ENCODE data around the gene LY86.
"Not testable (repeated sequence)": the region's sequence is repeated elsewhere in the genome, so short reads cannot be mapped to it uniquely, and the experiment has no call there.

LY86 gene

DNA sequence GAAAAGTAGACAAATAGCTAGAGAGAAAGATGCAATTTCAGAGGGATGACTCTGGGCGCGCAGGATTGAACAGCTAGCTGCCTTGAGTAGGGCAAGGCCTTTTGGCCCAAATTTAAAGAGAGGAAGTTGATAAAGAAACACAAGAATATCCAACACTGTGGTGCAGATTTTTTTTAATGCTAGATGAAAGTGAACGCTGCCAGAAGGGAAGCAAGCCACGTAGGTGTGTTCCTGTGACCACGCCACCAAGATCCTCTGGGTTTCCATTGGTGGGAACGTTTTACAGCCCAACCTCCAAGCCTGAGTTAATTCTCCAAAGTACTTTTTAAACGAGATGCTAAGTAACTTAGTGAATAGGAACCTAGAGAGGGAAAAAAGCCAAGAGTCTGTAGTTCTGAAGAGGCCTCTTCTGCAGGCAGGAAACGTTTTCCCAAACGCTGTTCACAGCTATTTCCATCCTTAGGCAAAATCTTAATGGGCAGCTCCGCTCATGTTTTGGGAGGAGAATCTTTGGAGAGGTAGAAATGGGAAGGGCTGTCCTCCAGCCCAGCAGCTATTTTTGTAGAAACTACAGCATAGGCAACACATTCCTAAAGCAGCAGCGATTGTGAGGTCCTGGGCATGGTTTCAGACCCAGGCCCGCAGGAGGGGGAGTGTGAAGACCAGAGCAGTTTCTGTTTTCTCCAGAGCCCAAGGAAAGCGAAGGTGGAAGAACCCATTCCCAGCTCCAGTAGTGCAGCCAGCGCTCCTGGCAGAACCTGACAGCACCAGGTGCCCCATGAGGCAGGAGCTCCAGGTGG is 8.2 kb downstream of the LY86 start:
- no peak for DNase-seq (ENCODE audit: low read depth in 3 of 3)

DNA sequence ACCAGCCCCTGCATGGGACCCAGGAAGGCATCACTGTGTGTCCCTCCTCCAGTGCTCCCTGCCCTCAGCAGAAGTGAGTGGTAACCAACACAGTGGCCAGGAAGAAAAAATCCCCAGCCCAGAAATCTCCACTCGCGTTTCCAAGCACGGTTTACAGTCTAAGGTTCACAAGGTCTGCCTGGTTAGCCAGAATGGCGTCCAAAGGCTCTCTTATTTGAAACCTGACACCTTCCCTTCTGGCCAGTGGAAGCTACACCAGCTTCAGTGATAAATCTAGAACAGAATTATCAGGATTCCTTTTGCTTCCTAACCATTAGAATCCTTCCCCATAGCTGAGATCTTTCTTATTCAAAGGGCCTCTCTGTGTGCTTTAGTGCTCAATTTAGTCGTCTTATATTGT is 9.2 kb downstream of the LY86 start:
- no peak for DNase-seq (ENCODE audit: low read depth in 3 of 3)

DNA sequence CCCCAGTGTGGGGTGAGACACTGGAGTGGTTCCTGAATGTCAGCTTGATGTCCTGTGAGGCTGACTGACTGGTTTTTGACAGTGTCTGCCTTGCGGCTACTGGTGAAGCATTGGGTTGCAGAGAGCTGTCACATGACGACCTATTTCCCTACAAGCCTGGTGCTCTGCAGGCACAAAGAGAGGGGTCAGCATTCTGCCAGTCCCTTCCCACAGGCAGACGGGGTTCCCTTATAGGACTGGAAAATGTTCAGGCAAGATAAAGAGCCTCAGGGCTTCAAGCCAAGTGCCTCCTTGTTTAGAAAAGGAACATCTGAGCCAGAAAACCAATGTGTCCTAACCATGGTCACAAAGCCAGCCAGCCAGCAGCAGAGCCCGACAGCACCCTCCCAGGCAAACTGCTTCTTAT is 11.0 kb downstream of the LY86 start:
- no peak for DNase-seq (ENCODE audit: low read depth in 3 of 3)

DNA sequence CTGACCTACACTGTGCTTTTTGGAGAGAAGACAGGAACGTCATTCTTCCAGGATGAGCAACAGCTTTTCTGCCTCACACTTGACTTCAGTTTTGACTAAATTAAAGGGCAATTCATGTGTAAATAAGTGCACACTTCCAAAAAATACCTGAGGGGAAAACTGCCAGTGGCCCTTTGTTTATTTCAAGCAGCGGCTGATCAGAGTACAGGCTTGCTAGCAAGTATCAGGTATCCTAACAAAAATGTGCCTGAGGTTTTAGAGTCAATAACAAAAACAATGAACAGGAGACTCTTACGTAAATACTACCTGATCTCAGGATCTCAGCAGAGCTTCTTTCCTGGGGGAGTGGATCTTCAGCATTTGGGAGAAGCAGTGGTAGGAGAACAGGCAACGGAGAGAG is 12.4 kb downstream of the LY86 start:
- no peak for DNase-seq (ENCODE audit: low read depth in 3 of 3)

DNA sequence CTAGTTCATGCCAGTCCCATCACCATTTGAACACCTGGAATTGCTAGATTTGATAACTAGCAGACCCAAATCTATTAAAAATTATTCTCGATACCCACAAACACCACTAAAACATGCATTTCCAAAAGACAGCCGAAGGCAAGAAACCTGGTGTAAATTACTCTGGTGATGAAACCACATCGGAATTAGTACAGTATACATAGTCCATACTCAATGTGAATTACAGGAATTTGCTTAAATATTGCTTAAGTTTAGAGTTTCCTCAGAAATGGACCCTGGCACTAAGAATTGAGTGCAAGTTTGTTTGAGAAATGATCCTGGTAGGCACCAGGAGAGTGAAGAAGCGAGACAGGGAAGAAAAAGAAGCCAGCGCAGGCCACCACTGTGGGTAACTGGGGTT is 13.7 kb downstream of the LY86 start:
- no peak for DNase-seq (ENCODE audit: low read depth in 3 of 3)

DNA sequence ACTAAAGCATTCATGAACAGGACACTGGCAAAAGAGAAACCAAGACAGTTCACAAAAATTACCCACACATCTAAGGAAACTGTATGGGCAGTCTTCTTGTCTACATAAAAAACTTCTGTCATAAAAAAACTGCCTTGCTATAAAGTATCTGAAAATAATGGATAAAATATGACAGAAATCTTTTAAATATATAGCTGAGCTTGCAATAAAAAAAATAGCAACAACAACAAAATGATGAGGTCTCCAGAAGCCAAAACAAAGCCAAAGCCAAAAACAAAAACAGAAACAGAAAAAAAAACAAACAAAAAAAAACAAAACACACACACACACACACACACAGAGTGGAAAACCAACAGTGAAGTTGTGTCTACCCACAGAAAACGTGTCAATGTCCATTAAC is 14.8 kb downstream of the LY86 start:
- no peak for DNase-seq (ENCODE audit: low read depth in 3 of 3)

DNA sequence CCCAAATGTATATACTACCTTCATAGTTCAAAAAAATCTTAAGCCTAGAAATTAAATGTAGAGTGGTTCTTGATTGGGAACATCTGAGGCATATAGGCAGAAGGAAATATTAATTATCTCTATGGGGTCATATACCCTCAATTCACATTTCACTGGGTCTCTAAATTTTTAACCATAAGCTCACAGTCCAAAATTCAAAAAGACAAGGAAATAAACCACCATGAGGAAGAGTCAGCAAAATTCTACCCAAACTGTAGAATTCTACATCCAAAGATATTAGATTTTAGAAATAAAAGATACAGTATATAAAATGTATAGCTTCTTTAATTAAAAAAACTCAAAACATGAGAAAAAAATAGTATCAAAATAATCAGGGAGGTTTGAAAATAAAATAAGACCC is 15.5 kb downstream of the LY86 start:
- no peak for DNase-seq (ENCODE audit: low read depth in 3 of 3)

DNA sequence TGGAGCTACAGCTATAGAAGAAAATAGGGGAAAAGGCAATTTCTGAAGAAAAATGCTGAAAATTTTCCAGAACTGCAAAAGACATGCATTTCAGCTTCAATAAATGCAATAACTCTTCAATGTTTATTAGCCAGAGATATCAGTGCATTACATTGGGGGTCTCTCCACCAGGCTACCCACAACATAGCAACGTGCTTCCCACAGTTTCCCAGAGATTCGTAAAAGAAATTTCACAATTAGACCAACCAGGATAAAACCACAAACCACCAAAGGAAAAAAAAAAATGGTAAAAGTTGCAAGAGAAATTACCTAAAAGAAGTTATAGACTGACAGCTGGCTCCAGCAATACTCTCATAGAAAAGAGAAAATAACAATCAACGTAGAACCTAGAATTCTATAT is 16.0 kb downstream of the LY86 start:
- no peak for DNase-seq (ENCODE audit: low read depth in 3 of 3)

DNA sequence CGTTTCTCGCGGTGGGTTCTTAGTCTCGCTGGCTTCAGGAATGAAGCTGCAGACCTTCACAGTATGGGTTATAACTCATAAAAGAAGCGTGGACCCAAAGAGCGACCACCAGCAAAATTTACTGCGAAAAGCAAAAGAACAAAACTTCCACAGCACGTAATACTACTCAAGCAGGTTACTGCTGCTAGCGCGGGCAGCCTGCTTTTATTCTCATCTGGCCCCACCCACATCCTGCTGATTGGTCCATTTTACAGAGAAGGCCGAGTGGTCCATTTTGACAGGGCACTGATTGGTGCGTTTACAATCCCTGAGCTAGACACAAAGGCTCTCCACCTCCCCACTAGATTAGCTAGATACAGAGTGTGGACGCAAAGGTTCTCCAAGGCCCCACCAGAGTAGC is 17.4 kb downstream of the LY86 start:
- DNase-seq (ENCODE audit: low read depth in 3 of 3), result no peak

DNA sequence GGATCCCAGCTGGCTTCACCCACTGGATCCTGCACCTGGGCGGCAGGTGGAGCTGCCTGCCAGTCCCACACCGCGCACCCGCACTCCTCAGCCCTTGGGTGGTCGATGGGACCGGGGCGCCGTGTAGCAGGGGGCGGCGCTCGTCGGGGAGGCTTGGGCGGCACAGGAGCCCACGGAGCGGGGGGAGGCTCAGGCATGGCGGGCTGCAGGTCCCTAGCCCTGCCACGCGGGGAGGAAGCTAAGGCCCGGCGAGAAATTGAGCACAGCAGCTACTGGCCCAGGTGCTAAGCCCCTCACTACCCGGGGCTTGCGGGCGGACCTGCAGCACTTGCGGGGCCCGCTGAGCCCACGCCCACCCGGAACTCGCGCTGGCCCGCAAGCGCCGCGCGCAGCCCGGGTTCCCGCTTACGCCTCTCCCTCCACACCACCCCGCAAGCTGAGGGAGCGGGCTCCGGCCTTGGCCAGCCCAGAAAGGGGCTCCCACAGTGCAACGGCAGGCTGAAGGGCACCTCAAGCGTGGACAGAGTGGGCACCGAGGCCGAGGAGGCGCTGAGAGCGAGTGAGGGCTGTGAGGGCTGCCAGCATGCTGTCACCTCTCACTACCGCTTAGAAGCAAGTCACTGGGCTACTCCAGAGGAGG is 18.0 kb downstream of the LY86 start:
- not testable (repeated sequence) for DNase-seq (ENCODE audit: low read depth in 3 of 3)

DNA sequence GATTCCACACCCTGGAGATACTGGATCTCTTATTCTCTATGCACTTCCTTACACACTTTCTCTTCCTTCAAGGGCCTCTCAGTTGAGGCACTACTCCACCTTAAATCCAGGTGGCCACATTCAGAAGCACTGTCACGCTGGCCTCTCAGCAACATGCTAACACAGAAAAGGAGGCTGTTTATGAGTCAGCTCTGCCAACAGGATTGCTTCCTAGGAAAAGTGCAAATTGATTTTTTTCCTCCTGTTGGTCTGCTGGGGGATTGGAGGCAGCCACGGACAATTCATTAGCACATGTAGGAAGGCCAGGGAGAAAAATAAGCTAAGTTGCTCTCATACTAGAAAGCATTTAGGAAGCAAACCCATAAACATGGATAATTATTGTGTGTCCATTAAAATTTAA is 20.9 kb downstream of the LY86 start:
- no peak for DNase-seq (ENCODE audit: low read depth in 3 of 3)

DNA sequence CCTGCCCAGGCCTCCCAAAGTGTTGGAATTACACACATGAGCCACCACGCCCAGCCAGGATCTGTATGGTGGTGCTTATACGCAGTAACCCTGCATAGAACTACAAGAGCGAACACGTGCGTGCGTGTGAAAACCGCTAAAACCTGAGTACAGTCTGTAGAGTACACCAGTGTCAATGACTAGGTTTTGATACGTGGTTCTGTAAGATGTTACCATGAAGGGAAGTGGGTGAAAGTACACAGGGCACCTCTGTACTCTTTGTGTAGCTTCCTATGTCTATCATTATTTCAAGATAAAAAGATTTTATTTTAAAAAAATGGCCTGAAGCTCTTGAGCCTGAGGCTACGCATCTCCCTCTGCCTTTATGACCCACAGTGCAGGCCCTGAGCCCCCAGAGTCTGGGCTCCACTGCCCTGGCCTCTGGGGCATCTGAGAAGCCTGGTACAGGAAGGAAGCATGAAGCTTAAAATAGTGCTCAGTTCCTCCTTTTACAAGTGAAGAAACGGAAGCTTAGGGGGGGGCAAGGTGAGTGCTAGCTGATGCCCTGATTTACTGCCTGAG is 21.6 kb downstream of the LY86 start:
- DNase-seq (ENCODE audit: low read depth in 3 of 3), result peak in 1 of 3 experiments; percentile 13

DNA sequence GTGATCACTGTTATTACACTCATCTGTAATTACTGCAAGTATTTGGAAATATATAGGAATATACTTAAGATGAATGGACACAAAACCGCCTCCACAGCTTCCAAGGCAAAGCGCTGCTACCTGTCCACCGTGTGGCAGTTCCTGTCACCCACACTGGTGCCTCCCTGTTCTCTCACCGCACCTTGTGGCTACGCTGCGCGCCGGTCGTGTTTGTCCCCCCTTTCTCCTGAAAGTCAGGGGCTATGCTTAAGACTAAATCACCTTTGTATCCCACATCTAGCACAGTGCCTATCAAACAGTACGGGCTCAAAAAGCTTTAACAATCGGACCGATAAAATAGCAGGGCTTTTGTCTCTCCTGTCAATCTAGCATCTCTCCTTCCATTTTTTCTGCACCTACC is 23.0 kb downstream of the LY86 start:
- DNase-seq (ENCODE audit: low read depth in 3 of 3), result no peak

DNA sequence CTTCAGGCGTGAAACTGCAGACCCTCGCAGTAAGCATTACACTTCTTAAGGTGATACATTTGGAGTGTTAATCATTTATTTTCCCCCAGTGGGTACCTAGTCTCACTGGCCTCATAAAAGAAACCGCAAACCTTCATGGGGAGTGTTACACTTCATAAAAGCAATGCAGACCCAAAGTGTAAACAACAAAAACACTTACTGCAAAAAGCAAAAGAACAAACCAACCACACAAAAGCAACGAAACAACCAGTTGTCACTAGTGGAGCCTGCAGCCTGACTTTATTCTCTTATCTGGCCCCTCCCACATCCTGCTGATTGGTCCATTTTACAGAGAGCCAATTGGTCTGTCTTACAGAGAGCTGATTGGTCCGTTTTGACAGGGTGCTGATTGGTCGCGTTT is 23.8 kb downstream of the LY86 start:
- DNase-seq (ENCODE audit: low read depth in 3 of 3), result no peak

DNA sequence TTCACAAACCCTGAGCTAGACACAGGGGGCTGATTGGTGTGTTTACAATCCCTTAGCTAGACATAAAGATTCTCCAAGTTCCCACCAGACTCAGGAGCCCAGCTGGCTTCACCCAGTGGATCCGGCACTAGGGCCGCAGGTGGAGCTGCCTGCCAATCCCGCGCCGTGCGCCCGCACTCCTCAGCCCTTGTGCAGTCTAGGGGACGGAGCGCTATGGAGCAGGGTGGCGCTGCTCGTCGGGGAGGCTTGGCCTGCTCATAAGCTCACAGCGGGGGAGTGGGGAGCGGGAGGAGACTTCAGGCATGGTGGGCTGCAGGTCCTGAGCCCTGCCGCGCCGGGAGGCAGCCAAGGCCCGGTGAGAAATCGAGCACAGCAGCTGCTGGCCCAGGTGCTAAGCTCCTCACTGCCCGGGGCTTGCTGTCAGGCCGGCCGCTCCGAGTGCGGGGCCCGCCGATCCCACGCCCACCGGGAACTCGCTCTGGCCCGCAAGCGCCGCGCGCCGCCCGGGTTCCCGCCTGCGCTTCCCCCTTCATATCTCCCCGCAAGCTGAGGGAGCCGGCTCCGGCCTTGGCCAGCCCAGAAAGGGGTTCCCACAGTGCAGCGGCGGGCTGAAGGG is 24.7 kb downstream of the LY86 start:
- DNase-seq (ENCODE audit: low read depth in 3 of 3), result not testable (repeated sequence)

DNA sequence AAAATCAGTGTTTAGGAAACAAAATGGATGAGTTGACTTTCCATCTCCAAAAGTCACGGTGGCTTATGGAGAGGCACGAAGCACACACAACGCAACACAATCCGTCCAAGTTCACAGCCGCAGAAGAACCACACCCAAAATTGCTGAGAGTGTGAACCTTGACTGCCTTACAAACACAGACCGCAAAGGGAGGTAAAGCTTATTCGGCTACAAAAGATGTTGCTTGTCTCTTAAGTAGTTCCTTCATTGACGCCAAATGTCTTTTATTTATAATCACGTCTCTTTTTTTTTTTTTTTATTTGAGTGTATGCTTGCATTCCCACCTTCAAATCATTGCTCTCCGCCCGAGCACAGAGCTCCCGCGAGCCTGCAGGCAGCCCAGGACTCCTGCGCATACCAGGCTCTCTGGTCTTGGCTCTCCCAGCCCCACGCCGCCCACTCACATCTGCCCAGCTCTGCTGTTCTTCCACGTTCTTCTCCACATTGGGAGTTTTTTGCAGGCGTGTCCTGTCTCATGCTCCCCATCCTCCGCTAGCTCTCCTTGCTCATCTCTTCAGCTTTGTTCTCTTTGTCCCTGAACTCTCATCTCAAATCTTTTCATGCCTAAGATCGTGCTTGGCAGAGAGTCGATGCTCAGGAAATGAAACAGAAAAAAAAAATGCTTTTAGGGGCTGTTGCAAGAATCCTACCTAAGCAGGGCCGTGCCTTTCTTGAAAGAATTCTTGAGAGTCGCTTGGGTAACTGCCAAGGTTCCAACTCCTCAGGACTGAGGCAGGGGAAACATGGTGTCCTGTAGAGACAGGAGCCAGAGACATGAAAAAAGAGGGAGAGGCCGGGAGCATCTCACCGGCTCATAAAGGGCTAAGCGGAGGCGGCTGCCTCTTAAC is 25.8 kb downstream of the LY86 start:
- no peak for DNase-seq (ENCODE audit: low read depth in 3 of 3)

DNA sequence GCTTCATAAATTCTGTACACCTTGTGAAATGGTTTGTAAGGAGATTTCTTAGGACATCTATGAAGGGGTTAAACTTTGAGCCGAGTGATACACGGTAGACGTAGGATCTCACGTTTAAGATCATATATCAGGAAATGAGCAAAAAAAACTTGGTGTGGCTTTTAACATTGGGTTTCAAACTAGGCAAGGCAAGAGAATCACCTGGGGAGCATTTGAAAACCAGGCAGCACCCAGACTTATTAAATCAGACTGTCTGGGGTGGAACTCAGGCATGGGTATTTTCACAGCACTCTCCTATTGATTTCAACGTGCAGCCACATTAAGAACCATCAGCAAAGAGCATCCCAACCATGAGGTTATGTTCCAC is 26.4 kb downstream of the LY86 start:
- DNase-seq (ENCODE audit: low read depth in 3 of 3), result no peak

DNA sequence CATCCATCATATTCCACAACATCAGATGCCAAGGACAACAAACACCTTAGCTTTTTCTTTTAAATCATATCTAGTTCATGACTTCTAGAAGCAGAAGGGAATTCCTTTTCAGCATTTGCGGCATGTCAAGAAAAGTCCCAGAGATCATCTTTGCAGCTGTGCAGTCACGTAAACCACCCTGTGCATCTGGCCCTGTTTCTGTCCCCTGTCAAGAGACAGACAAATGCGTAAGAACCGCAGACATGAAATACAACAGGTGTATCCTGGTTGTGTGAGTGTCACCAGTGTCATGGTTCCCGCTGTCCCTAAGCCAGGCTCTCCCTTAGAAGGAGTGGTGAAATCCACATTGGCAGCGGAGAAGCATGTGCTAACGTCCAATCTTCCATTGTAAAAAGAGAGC is 28.1 kb downstream of the LY86 start:
- no peak for DNase-seq (ENCODE audit: low read depth in 3 of 3)

DNA sequence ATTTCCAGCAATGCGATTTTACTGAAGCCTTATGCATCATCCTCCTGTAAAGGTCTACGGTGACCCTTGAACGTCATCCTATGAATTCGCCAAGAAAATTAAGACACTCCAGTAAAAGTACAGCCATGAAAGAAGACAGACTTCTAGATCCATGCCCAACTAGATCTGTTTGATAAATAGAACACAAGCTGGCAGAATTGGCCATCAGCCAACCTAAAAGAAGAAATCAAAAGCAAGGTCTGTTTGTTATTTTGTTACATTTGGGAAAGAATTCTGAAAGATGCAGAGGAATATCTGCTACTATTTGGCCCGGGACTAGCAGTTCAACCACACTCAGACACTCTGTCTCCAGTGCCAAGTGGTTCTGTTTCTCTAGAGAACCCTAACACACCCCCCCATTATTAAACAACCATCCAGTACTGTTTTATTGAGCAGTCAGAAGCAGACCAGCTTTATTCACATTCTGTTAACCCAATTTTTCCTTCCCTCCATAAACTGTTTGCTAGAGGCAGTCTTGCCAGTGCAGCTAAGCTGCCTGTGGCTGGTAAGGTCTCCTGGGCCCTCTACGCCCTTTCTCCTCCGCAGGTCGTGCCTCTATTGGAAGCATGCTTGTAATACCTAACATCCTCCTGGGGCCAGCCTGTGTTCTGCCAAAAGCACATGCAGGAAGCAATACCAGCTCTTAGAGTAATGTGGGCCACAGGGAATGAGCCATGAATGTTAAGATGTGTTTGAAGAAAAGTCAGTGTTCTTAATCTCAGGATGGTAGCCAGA is 30.7 kb downstream of the LY86 start:
- DNase-seq (ENCODE audit: low read depth in 3 of 3), result no peak

DNA sequence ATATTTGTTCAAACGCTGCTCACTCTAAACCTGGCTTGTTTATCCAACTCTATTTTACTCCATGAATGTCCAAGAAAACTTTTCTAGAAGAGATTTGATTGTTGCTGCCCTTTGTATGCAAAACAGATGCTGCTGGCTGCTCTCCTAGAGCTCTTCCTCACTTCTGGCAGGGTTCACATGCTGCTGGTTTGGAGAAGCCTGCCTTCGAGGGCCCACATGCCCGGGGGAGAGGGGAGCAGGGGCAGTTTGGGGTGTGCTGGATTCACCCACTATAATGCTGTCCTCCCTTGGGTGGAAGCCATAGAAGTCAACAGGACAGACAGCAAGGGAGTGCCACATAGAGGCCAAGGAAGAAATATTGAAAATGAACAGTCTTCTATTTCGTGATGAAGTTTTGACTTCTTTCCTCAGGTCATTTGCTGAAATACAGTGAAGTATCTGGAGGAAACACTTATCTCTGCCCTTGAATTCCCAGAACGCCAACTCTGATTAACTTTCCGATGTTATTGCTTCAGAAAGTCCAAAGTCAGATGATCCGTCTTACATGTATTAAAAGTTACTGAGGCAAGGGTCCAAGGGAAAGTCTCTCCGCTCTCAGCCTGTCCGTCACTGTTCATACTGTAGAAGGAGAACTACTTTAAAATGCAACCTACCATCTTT is 32.4 kb downstream of the LY86 start:
- DNase-seq (ENCODE audit: low read depth in 3 of 3), result no peak

DNA sequence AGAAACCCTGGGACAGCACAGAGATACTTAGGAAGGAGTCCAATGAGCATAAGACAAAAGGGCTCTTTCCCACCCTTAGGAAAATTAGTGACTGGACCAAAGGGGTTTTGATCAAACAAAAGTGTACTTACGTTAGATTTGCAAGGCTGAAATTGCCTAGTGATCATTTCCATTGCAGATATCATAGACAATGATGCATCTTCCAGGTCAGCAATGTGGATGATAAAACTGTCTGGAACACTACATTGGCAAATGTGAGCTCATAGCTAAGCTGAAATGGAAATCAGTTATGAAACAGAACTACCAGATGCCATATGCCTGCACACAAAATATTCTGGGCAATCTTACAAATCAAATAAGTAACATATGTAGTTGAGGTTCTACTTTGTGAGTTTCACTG is 34.0 kb downstream of the LY86 start:
- DNase-seq (ENCODE audit: low read depth in 3 of 3), result no peak

Data from stimulated activated CD4-positive, alpha-beta T cell treated with anti-CD3 and anti-CD28 coated beads, TNF-alpha, amount 100 ng/mL, for 4 hours (primary cell).